K562 (cell line): ENCODE results near the gene IRF9. TPM values are rescaled to one million over a fixed set of nuclear protein-coding genes. Genes with fewer than 3 reads are reported as not detected.

Source experiments
- ATAC-seq: fragments of 200-7000 bp; cut with Tn5 transposase; 3 replicates; pipeline ENCODE4 v1.9.1; 2020; ENCODE audit warnings: moderate library complexity
- BruUV-seq: library from RNA; stranded (reverse); fragments of 400-500 nt; replicated peaks from 2 replicates; lab custom pipeline; 2021; lab: Mats Ljungman, UMichigan
- CTCF ChIA-PET: fragments of 300-600 bp; formaldehyde crosslinking; extraction: SDS; loops from one replicate; lab custom pipeline; 2021; ENCODE audit warnings: low intra/inter-chr PET ratio; lab: Yijun Ruan, JAX
- POLR2A ChIA-PET: fragments of 300-600, 350-650 bp; sonication (Branson Sonifier 250); formaldehyde crosslinking; extraction: SDS; loops from one replicate; lab custom pipeline; 2021; ENCODE audit warnings: antibody characterized with exemption, inconsistent platforms; lab: Yijun Ruan, JAX
- DNase-seq, 4 experiments: peaks; one replicate each; pipeline versions ENCODE4 v3.0.0 to v3.0.0-alpha.2; 2011 to 2018; ENCODE audit warnings: low spot score in 3 of 4, mixed read lengths in 3 of 4; ENCODE audit errors: extremely low read depth in 1 of 4
- FAIRE-seq: peaks from 2 replicates; lab custom pipeline; 2011; peaks lifted over from hg19 to GRCh38; lab: Jason Lieb, UNC
- H2AFZ ChIP-seq: 2 replicates; pipeline ENCODE4 v1.6.0; 2011; ENCODE audit warnings: low read depth, low read length, control low read depth, inconsistent platforms
- H3K27ac ChIP-seq: fragments of 200-600 bp; 3 replicates; pipeline ENCODE4 v1.8.0; 2011; ENCODE audit warnings: low read depth, mild to moderate bottlenecking, control low read depth, inconsistent platforms, low read length, moderate library complexity, mixed read lengths; ENCODE audit errors: extremely low read depth
- H3K27me3 ChIP-seq, 2 experiments: fragments of 300-600 bp in 1 of 2; 2 replicates in 1 of 2; 3 replicates in 1 of 2; pipeline versions ENCODE4 v1.6.0 to v1.8.0; 2011; ENCODE audit warnings: inconsistent platforms in 2 of 2, low read length in 2 of 2, mild to moderate bottlenecking in 1 of 2, mixed read lengths in 1 of 2, moderate library complexity in 1 of 2; ENCODE audit not compliant: control insufficient read depth in 2 of 2, insufficient read depth in 2 of 2
- H3K36me3 ChIP-seq: fragments of 300-600 bp; 3 replicates; pipeline ENCODE4 v1.8.0; 2011; ENCODE audit warnings: mild to moderate bottlenecking, low read length, inconsistent platforms; ENCODE audit not compliant: control insufficient read depth, insufficient read depth
- H3K4me1 ChIP-seq, 2 experiments: fragments of 200-600 bp in 1 of 2; replicated peaks in 1 of 2; 2 replicates in 1 of 2; 3 replicates in 1 of 2; pipeline versions ENCODE4 v1.5.1 to v1.8.0; 2011; ENCODE audit warnings: inconsistent platforms in 2 of 2, low read length in 2 of 2, mild to moderate bottlenecking in 1 of 2, mixed read lengths in 1 of 2, moderate library complexity in 1 of 2; ENCODE audit not compliant: control insufficient read depth in 2 of 2, insufficient read depth in 2 of 2
- H3K4me2 ChIP-seq: 2 replicates; pipeline ENCODE4 v1.6.1; 2011; ENCODE audit warnings: low read length, control low read depth, inconsistent platforms, mixed read lengths; ENCODE audit not compliant: insufficient read depth
- H3K4me3 ChIP-seq: fragments of 200-600 bp; sonication (generic), shearing (Covaris generic); 2 replicates; pipeline ENCODE4 v1.5.1; 2016; ENCODE audit warnings: control low read depth, inconsistent platforms
- H3K79me2 ChIP-seq: fragments of 200-600 bp; 3 replicates; pipeline ENCODE4 v1.8.0; 2011; ENCODE audit warnings: low read length, inconsistent platforms; ENCODE audit not compliant: control insufficient read depth, insufficient read depth
- H3K9ac ChIP-seq, 2 experiments: 2 replicates each; pipeline versions ENCODE4 v1.6.0 to v1.6.1; 2011; ENCODE audit warnings: low read depth in 2 of 2, low read length in 2 of 2, control low read depth in 1 of 2, inconsistent platforms in 1 of 2, mild to moderate bottlenecking in 1 of 2, mixed read lengths in 1 of 2; ENCODE audit not compliant: insufficient read depth in 1 of 2
- H3K9me1 ChIP-seq: one replicate; pipeline ENCODE4 v1.6.0; 2011; ENCODE audit warnings: inconsistent platforms, mild to moderate bottlenecking, low read length, moderate library complexity; ENCODE audit not compliant: control insufficient read depth, insufficient read depth
- H3K9me3 ChIP-seq: replicated peaks from 2 replicates; pipeline ENCODE4 v1.5.1; 2011; ENCODE audit warnings: low read depth, low read length, inconsistent platforms; ENCODE audit not compliant: control insufficient read depth, insufficient read depth
- H4K20me1 ChIP-seq: replicated peaks from 2 replicates; pipeline ENCODE4 v1.6.1; 2011; ENCODE audit warnings: low read length, inconsistent platforms, mixed read lengths; ENCODE audit not compliant: control insufficient read depth, insufficient read depth
- CTBP1 ChIP-seq: fragments of 450-650 bp; IDR thresholded peaks from 2 replicates; pipeline ENCODE4 v1.6.1; 2016; ENCODE audit warnings: borderline replicate concordance
- ELF1 ChIP-seq: fragments of 200-800 bp; sonication (Bioruptor generic); IDR thresholded peaks from 2 replicates; pipeline ENCODE4 v1.6.1; 2016; ENCODE audit warnings: missing genetic modification characterization, missing compliant biosample characterization
- HCFC1 ChIP-seq: IDR thresholded peaks from 2 replicates; pipeline ENCODE4 v1.6.1; 2012; ENCODE audit warnings: low read depth, low read length, improper control_type of control experiment
- JUND ChIP-seq, 2 experiments: IDR thresholded peaks; 2 replicates in 1 of 2; 3 replicates in 1 of 2; pipeline ENCODE4 v1.6.1; 2011; ENCODE audit warnings: borderline replicate concordance in 2 of 2, low read depth in 2 of 2, low read length in 2 of 2, improper control_type of control experiment in 1 of 2, missing biosample characterization in 1 of 2, missing genetic modification characterization in 1 of 2, missing genetic modification reagents in 1 of 2
- KLF1 ChIP-seq: fragments of 450-650 bp; IDR thresholded peaks from 2 replicates; pipeline ENCODE4 v1.6.1; 2016; ENCODE audit warnings: missing genetic modification characterization, missing compliant biosample characterization
- KLF16 ChIP-seq: IDR thresholded peaks from 2 replicates; pipeline ENCODE4 v1.6.1; 2016; ENCODE audit warnings: antibody characterized with exemption
- MAFF ChIP-seq: IDR thresholded peaks from 2 replicates; pipeline ENCODE4 v1.6.1; 2012; ENCODE audit warnings: low read length, improper control_type of control experiment
- MCM5 ChIP-seq: fragments of 450-650 bp; IDR thresholded peaks from 2 replicates; pipeline ENCODE4 v1.6.1; 2016; ENCODE audit warnings: low read depth
- NBN ChIP-seq: fragments of 450-650 bp; IDR thresholded peaks from 2 replicates; pipeline ENCODE4 v1.6.1; 2016; ENCODE audit warnings: low read depth, mild to moderate bottlenecking
- NFATC3 ChIP-seq: fragments of 450-650 bp; IDR thresholded peaks from 2 replicates; pipeline ENCODE4 v1.6.1; 2017; ENCODE audit warnings: mild to moderate bottlenecking
- PHF20 ChIP-seq: fragments of 450-650 bp; IDR thresholded peaks from 2 replicates; pipeline ENCODE4 v1.6.1; 2018; ENCODE audit not compliant: partially characterized antibody
- PHF21A ChIP-seq: fragments of 450-650 bp; IDR thresholded peaks from 2 replicates; pipeline ENCODE4 v1.6.1; 2017; ENCODE audit warnings: low read depth, borderline replicate concordance
- POLR2G ChIP-seq: fragments of 200-400 bp; formaldehyde crosslinking; IDR thresholded peaks from 2 replicates; pipeline ENCODE4 v1.6.1; 2017; ENCODE audit warnings: low read depth, mild to moderate bottlenecking, antibody characterized with exemption, low read length, moderate library complexity
- SAFB2 ChIP-seq: fragments of 200-400 bp; formaldehyde crosslinking; IDR thresholded peaks from 2 replicates; pipeline ENCODE4 v1.6.1; 2018; ENCODE audit warnings: borderline replicate concordance, low read length, low read depth, moderate library complexity; ENCODE audit not compliant: severe bottlenecking
- SREBF1 ChIP-seq: fragments of 150-350 bp; IDR thresholded peaks from 2 replicates; pipeline ENCODE4 v1.6.1; 2014; ENCODE audit warnings: antibody characterized with exemption, low read depth, low read length, borderline replicate concordance
- STAG1 ChIP-seq: sonication (generic); formaldehyde crosslinking; IDR thresholded peaks from 2 replicates; pipeline ENCODE4 v1.5.0; 2020; ENCODE audit warnings: missing genetic modification reagents, borderline replicate concordance
- TCF3 ChIP-seq: sonication (generic); formaldehyde crosslinking; IDR thresholded peaks from 2 replicates; pipeline ENCODE4 v1.4.0; 2020; ENCODE audit warnings: mild to moderate bottlenecking, missing genetic modification reagents
- TCF7L2 ChIP-seq: fragments of 150-350 bp; IDR thresholded peaks from 2 replicates; pipeline ENCODE4 v1.6.1; 2016; ENCODE audit warnings: low read depth, mild to moderate bottlenecking, low read length, moderate library complexity
- ZFP36 ChIP-seq: fragments of 150-350 bp; IDR thresholded peaks from 2 replicates; pipeline ENCODE4 v1.6.1; 2018; ENCODE audit warnings: low read length, low read depth; ENCODE audit not compliant: partially characterized antibody
- ZNF124 ChIP-seq: sonication (generic); formaldehyde crosslinking; IDR thresholded peaks from 2 replicates; pipeline ENCODE4 v1.8.1; 2022; ENCODE audit warnings: missing genetic modification reagents
- ZNF133 ChIP-seq: fragments of 250-450 bp; sonication (Bioruptor Pico); IDR thresholded peaks from 2 replicates; pipeline ENCODE4 v1.4.0; 2020; ENCODE audit warnings: mild to moderate bottlenecking
- ZNF444 ChIP-seq: fragments of 250-450 bp; sonication (Bioruptor Pico); IDR thresholded peaks from 2 replicates; pipeline ENCODE4 v1.4.0; 2020; ENCODE audit warnings: mild to moderate bottlenecking, moderate library complexity
- WGBS: fragments of 100-300 bp; shearing (Covaris generic); methylation state at CpG from one replicate; pipeline ENCODE4 v1.1.6; 2016; ENCODE audit warnings: low coverage, mixed read lengths; ENCODE audit not compliant: insufficient coverage; ENCODE audit errors: missing lambda C conversion rate; 5-methylcytosine and 5-hydroxymethylcytosine counted together
- in situ Hi-C: fragments of 300-500 bp; cut with MboI; formaldehyde crosslinking; loops from 4 replicates; pipeline ENCODE4 v1.15.0; 2018; ENCODE audit warnings: inconsistent platforms, mixed read lengths
- intact Hi-C: fragments of 100-400 bp; cut with micrococcal nuclease; formaldehyde crosslinking; loops from 2 replicates; pipeline ENCODE4 v1.14.2; 2022
- polyA plus RNA-seq, 8 experiments: library from polyadenylated mRNA; depleted of rRNA in 4 of 8; stranded (reverse) in 5 of 8; unstranded in 3 of 8; fragments of >200 nt; fragmentation: Nextera tagmentation in 2 of 8; fragmentation: Illumina TruSeq in 1 of 8; extraction: Ambion mirVana in 2 of 8; extraction: Trizol in 1 of 8; gene quantifications; 2 replicates each; pipeline versions ENCODE4 v1.2.1 to v1.2.3, GENCODE V29; 2011 to 2014; ENCODE audit warnings: inconsistent platforms in 1 of 8, missing spikeins in 1 of 8
- total RNA-seq, 7 experiments: library from RNA; depleted of rRNA in 6 of 7; stranded (reverse); fragments of >200 nt in 6 of 7; fragmentation: Illumina TruSeq in 2 of 7; extraction: Trizol in 2 of 7; gene quantifications; 2 replicates each; pipeline versions ENCODE4 v1.2.1 to v1.2.3, GENCODE V29; 2011 to 2021; ENCODE audit warnings: low replicate concordance in 1 of 7
- TF ChIP-seq, protein P1 (sequence below): sonication (generic); formaldehyde crosslinking; IDR thresholded peaks from 2 replicates; pipeline ENCODE4 v1.4.0; 2020; ENCODE audit warnings: mild to moderate bottlenecking, missing genetic modification reagents

IRF9 gene
- total and polyA plus RNA-seq, 9 of the 15 experiments (the other 6 are each of a cell fraction or from before 2014, with no cell fraction given): 0.79 to 14.8 (median 6.1) TPM

DNA sequence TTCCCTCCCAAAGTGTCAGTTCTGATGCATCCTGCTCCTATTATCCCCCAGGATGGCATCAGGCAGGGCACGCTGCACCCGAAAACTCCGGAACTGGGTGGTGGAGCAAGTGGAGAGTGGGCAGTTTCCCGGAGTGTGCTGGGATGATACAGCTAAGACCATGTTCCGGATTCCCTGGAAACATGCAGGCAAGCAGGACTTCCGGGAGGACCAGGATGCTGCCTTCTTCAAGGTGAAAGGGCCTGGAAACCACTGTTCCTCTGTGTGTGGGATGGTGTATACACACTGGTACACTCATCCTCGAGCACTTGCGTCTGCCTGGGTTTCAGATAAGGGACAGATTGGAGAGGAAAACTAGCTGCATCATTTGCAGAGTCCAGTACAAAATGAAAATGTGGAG is 1.0 kb downstream of the IRF9 start (continued):
- no peak for TF ChIP-seq PHF20
- TF ChIP-seq STAG1: no peak
- TF ChIP-seq, protein P1, sequence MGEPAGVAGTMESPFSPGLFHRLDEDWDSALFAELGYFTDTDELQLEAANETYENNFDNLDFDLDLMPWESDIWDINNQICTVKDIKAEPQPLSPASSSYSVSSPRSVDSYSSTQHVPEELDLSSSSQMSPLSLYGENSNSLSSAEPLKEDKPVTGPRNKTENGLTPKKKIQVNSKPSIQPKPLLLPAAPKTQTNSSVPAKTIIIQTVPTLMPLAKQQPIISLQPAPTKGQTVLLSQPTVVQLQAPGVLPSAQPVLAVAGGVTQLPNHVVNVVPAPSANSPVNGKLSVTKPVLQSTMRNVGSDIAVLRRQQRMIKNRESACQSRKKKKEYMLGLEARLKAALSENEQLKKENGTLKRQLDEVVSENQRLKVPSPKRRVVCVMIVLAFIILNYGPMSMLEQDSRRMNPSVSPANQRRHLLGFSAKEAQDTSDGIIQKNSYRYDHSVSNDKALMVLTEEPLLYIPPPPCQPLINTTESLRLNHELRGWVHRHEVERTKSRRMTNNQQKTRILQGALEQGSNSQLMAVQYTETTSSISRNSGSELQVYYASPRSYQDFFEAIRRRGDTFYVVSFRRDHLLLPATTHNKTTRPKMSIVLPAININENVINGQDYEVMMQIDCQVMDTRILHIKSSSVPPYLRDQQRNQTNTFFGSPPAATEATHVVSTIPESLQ: no peak
- no peak for TF ChIP-seq CTBP1
- no peak for TF ChIP-seq KLF1 (tag)
- TF ChIP-seq MCM5: no peak
- no peak for TF ChIP-seq TCF3
- TF ChIP-seq TCF7L2: no peak
- TF ChIP-seq, all 486 proteins: peak for 0

DNA sequence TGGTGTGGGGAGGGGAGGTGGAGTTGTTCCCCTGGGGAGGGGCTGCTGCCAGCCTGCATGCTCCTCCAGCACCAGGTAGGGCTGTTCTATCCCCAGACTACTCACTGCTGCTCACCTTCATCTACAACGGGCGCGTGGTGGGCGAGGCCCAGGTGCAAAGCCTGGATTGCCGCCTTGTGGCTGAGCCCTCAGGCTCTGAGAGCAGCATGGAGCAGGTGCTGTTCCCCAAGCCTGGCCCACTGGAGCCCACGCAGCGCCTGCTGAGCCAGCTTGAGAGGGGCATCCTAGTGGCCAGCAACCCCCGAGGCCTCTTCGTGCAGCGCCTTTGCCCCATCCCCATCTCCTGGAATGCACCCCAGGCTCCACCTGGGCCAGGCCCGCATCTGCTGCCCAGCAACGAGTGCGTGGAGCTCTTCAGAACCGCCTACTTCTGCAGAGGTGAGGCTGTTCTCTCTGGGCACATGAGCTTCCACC is 3.5 kb downstream of the IRF9 start:
- Histone ChIP-seq H3K27me3 (no peaks in the 10 kb centered on the region), H3K4me2 (no peak overlapping the region), H3K4me3 (no peak overlapping the region), H3K9me1 (no peaks in the 10 kb centered on the region), H3K27ac (no peak overlapping the region), H3K9me3 (no peaks in the 10 kb centered on the region), H2AFZ (no peak overlapping the region), H3K79me2 (peaks cover 10% of the 10 kb centered on the region; the same call in 2 of the 3 replicates), H4K20me1 (no peaks in the 10 kb centered on the region), H3K4me1 (peaks cover 10 to 23% of the 10 kb centered on the region in 2 experiments; a peak in 4 of 5 replicates), H3K9ac (no peak overlapping the region), H3K36me3 (peaks cover 52% of the 10 kb centered on the region; the same call in 2 of the 3 replicates)
- in situ Hi-C loops (no loop called here), intact Hi-C loops (no loop called here)
- ATAC-seq (no peak), FAIRE-seq (no peak), DNase-seq (no peak)
- BruUV-seq: no TSS peak
- ChIA-PET CTCF (no interaction called here), POLR2A (interaction anchor here (0.5 to 0.7 kb wide), 2 partner anchors 24 to 51 kb away, joined by 3 read pairs; partner anchors contain the start of gene IPO4)
- 85% methylated on average over 12 of the region's 14 CpGs for WGBS
- TF ChIP-seq ELF1 (no peak), SREBF1 (no peak), POLR2G (no peak), ZNF133 (no peak), JUND (IDR thresholded peaks at IDR 0.05; ENCODE audit: borderline replicate concordance, low read depth, low read length) (no peak), JUND (tag; IDR thresholded peaks at IDR 0.05; ENCODE audit: borderline replicate concordance, low read depth, low read length) (no peak), ZNF444 (CRISPR knock-in tag) (no peak), SAFB2 (no peak), HCFC1 (no peak), NFATC3 (no peak), KLF16 (no peak), ZNF124 (CRISPR knock-in tag) (no peak), MAFF (no peak), NBN (no peak), ZFP36 (no peak), PHF21A (no peak)
